Cardiac fibroblast (primary cell): ENCODE measurements around the gene KRT12.

Experiments
- DNase-seq, 2 donors: peaks; one replicate each; pipeline versions ENCODE4 v3.0.0 to v3.0.0-alpha.2; 2010; ENCODE audit warnings: low read depth in 2 of 2
- H3K4me3 ChIP-seq, 2 donors: replicated peaks in 1 of 2; 1 replicate in 1 of 2; 2 replicates in 1 of 2; pipeline ENCODE4 v1.5.1; 2011; ENCODE audit warnings: low read depth in 2 of 2, low read length in 2 of 2, mild to moderate bottlenecking in 2 of 2, moderate library complexity in 1 of 2
- CTCF ChIP-seq: IDR thresholded peaks from one replicate; pipeline ENCODE4 v1.5.1; 2011; ENCODE audit warnings: low read depth, mild to moderate bottlenecking, low read length, inconsistent platforms

Gene KRT12

GRCh38 chr17:40910441-40910841, 43.4 kb upstream of the KRT12 start:
- peak; percentile 48 to 50 for DNase-seq
- TF ChIP-seq CTCF: no peak
- no peak overlapping the region for H3K4me3 ChIP-seq

- no peak for TF ChIP-seq CTCF
- no peak overlapping the region for H3K4me3 ChIP-seq
- peak; percentile 63 to 80 for DNase-seq
Observed at GRCh38 chr17:40909755-40910154, 42.7 kb upstream of the KRT12 start.

GRCh38 chr17:40909351-40909750, 42.3 kb upstream of the KRT12 start:
- H3K4me3 ChIP-seq: no peak overlapping the region
- peak; percentile 74 for TF ChIP-seq CTCF
- peak; percentile 97 to 98 for DNase-seq

- H3K4me3 ChIP-seq: no peak overlapping the region
- TF ChIP-seq CTCF: no peak
Observed at GRCh38 chr17:40906613-40907012, 39.6 kb upstream of the KRT12 start.

GRCh38 chr17:40905370-40905769, 38.3 kb upstream of the KRT12 start:
- DNase-seq: no peak
- TF ChIP-seq CTCF: no peak

More at GRCh38 chr17:40906613-40907012, 39.6 kb upstream of the KRT12 start:
- DNase-seq: no peak

GRCh38 chr17:40903129-40903847, 36.3 kb upstream of the KRT12 start:
- TF ChIP-seq CTCF: no peak
- H3K4me3 ChIP-seq: no peak overlapping the region
- DNase-seq: peak in 1 of 2 donors; percentile 22

More at GRCh38 chr17:40905370-40905769, 38.3 kb upstream of the KRT12 start:
- H3K4me3 ChIP-seq: no peak overlapping the region

- TF ChIP-seq CTCF: no peak
- no peak for DNase-seq
- no peak overlapping the region for H3K4me3 ChIP-seq
Observed at GRCh38 chr17:40902498-40902897, 35.5 kb upstream of the KRT12 start.
